ENCODE data around the gene AIG1. TPM values are rescaled to one million over a fixed set of nuclear protein-coding genes. Genes with fewer than 3 reads are reported as not detected.

Gene AIG1
- total RNA-seq, 1 experiment from 2014 or later = 29.9 TPM

Other genes starting within 250 kb of the AIG1 start
- 3.2 and 8.3 TPM in 2 replicates for gene HIVEP2, start 115.7 kb upstream of the AIG1 start, total RNA-seq (2014; rRNA removed; shearing (Covaris generic))

All from SJSA1 (cell line).